ENCODE results near the gene PTPRM.

Gene PTPRM

DNA sequence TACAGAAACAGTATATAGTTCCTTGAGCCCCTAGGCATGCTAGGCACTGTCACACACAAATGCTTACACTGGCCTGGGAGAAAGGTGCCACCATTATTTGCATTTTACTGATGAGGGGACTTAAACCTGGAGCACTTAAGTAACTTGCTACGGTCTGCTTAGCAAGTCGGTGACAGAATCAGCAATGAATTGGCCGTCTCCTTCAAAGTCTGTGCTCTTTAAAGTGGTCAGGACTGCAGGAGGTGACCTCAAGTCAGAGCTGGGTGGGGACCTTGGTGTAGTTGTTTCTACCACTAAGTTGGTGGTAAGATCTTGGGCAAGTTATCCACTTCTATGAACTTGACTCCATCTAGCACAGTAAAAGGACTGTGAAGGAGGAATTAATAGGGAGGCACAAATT is 34.8 kb downstream of the PTPRM start:
- DNase-seq = no peak

- no peak for DNase-seq
Measured at GRCh38 chr18:7603259-7604000, 36.3 kb downstream of the PTPRM start.

GRCh38 chr18:7604361-7604760 is 37.2 kb downstream of the PTPRM start:
- no peak for DNase-seq

GRCh38 chr18:7605705-7606104 is 38.6 kb downstream of the PTPRM start:
- no peak for DNase-seq

DNA sequence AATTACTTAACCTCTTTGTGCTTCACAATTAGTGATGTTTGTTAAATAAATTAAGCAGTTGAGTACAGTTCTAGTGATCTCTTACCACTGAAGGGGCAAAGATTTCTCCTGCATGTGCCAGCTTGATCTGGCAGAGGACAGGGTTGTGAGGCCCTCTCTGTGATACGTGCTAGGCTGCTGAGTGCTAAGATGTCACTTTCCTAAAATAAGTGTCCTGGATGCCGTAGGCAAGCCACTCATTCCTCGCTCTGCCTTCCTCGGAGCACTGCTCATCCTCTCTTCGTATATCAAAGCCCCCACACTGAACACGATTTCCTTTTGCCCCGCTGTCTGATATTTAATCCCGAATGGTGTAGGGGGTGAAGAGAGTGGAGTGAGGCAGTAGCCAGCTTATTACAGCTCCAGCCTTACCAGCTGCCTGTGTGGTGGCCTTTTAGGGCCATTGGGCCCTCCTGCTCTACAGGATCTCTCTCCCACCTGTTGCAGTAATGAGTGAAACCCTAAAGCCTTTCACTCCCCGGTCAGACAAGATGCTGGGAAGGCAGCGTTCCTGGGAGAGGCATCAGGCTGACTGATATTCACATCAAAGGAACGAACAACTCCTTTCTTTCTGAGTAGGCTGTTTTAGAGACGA is 40.5 kb downstream of the PTPRM start:
- DNase-seq = no peak

DNA sequence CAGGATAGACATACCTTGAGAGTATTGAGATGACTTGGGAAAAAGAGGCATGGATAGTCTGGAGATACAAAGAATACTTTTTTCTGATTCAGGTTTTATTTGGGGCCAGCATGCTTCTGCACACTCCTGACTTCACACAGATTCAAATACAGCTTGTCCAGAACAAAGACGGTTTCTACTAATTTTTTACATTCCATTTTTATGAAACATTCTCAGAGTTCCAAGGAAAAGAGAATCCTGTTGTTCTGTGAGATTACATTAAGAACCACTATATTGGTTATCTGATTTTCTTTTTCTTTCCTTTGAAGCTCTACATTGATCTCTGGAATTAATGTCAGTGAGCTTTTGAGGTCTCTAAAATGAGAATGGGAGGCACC is 41.0 kb downstream of the PTPRM start:
- DNase-seq = no peak

GRCh38 chr18:7608781-7609201 is 41.7 kb downstream of the PTPRM start:
- DNase-seq = no peak

DNA sequence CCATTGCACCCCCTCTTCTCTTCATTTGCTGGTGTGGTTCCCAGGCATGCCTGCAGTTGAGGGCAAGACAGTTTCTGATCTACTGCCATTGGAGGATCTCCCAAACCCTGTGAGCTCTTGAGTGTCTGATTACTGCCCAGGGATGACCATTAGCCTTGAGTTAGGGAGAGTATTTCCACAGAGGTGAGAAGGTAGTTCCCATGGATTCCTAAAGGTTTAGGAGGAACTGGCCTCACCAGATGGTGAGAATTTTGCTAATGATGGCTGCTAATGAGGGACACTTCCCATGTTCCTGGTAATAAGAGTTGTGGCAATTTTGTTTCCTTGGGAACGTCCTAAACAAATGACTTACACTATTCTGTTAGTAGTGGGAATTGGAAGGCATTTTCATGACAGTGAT is 42.5 kb downstream of the PTPRM start:
- no peak for DNase-seq

DNA sequence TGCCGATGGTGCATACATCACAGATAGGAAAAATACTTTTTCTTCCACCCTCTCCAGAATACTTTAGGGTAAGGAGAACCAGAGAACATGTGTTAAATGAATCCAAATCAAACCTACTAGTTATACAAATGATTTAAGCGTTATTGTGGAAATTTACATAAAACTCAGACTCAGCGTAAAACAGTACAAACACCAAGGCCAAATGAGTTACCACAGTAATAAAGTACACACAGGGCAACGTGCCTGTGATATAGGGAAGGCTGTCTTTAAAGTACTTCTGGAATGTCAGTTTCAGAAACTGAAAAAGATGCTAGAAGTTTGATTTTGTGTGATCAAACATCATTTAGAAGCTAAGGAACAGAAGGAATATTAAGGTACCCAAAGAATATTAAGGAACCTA is 46.9 kb downstream of the PTPRM start:
- DNase-seq = no peak

DNA sequence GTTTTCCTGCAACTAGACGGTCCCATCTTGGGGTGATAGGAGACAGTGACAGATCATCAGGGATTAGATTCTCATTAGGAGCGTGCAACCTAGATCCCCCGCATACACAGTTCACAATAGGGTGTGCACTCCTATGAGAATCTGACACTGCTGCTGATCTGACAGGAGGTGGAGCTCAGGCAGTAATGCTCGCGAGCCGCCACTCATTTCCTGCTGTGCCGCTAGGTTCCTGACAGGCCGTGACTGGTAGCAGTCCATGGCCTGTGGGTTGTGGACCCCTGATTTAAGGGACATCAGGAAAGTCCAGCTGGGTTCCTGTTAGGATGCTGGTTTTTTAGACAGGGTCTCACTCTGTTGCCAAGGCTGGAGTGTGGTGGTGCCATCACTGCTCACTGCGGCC is 48.7 kb downstream of the PTPRM start:
- no peak for DNase-seq

DNA sequence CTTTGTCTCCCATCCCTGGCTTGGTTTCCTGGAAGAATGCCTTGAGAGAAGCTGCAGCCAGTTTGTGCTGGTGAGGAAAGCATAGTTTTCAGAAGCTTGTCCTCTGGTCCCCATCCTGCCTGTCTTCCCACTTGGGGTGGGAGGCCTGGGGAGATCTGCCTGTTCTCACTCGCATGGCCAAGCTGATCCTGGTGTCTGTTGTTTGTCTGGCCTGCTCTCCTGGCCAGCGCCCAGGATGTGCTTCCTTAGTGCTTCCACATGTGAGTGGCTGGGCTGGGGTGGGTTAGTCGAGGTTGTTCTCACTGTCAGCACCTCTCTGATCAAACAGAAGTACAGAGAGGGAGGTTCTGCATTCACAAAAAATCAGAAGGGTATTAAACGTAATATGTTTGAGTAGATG is 49.5 kb downstream of the PTPRM start:
- no peak for DNase-seq

DNA sequence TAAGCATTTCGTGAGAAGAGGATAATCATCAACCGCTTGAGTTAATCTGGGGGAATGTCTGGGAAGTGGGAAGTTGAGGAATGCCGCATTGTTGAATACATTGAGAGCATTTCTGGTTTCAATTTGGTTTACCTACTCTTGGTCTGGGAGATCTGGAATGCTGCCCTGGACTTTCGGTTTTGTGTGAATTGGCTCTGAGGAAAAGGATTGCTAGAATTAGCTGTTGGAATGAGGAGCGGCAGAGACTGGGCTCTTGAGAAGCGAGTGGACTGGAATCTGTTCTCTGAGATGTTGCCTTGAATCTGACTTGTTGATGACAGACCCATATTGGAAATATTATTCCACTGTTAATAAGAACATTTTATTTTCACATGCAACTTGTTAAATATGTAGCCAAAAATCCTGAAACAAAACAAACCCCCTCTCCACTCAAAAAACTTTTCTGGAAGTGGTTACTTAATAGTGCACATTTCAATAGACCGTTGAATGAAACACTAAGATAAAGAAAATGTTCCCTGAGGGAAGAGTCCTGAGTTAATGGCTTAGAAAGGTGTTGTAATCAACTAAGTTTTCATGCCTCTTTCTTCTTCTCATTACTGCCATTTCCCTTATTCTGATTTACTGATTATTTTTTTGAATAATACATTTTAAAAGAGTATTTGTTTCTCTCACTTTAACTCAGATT is 50.8 kb downstream of the PTPRM start:
- no peak for DNase-seq

DNA sequence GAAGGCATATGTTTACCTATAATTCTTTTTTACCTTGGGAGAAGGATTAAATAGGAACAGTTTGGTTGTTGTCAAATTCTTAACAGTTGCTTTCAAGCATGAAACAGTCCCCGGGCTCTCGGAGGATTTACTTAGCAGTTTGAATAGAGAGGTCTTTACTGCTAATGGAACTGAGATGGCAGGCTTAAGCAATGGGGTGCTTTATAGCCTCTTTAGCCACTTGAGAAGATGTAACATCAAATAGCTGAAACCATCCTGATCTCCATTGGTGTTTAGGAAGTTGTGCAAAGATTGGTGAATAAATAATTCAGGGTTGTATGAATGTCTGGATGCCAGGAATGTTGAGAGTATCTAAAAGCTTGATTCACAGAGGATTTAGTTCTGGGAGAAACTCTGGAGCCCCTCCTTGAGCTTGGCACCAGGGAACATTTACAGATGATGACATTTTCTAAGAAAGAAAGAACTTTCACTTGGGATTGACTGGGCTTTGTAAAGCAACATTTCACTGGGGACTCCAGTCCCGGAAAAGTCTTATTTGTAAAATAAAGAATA is 51.9 kb downstream of the PTPRM start:
- DNase-seq = no peak

DNA sequence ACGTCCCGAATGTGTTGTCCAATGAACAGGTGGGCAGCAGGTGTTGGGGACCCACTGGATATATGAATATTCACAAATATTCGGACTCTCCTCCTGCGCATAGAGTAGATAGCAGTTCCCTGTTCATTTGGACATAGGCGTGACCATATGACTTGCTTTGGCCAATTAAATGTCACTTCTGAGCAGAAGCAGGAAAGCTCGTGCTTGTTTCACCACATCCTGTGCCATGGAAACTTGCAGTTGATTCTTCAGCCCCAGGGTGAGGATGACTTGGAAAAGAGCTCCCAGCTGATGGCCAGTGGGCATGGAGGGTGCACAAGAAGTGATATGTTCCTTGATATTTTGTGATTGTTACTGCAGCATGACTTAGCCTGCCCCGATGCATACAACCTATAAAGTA is 52.6 kb downstream of the PTPRM start:
- no peak for DNase-seq

DNA sequence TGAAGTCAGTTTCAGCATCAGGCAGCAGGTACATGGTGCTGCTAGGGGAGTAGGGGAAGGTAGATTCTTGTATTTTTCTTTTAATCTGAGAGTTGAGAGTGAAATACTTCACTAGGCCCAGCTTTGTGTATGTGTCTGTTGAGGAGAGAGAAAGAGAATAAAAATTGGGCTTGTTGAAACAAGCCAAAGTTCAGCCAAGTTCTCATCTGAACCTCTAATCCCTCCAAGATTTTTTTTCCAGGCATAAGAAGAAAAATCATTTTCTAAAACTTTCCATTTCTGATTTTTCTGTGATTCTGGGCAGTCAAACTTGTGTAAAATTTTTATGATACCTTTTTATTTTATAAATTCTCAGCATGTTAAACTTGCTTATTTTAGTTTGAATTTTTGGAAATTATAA is 55.6 kb downstream of the PTPRM start:
- DNase-seq = no peak

DNA sequence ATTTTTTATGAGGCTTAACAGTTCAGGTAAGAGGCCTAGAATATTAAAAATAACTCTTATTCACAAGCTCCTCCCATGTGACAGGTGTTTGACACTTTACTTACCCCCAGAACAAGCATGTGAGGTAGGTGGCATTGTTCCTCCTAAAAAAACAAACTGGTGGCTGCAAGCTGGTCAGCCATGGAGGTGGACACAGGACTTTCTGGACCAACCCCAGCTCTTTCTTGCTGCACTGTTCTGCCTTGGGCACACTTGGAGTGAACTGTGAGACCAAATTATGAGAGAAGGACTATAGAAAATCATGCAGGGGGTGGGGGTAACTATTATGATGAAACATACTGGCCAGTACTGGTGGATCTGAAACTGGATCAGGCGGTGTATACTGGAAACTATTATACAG is 56.6 kb downstream of the PTPRM start:
- DNase-seq = no peak

DNA sequence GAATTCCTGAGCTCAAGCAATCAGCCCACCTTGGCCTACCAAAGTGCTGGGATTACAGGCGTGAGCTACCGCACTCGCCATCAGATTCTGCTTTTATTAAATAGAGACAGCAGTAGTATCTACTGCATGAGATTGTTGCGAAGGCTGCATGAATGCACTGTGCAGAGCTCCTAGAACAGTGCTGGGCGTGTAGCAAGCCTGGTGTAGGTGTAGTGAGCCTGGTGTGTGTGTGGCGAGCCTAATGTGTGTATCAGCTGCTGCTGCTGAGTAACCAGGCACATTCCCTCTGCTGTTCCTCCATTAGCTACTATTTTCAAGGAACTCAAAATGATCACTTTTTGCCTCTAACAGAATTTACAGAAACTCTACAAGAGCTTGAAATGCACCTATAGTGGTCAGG is 57.6 kb downstream of the PTPRM start:
- DNase-seq = no peak

DNA sequence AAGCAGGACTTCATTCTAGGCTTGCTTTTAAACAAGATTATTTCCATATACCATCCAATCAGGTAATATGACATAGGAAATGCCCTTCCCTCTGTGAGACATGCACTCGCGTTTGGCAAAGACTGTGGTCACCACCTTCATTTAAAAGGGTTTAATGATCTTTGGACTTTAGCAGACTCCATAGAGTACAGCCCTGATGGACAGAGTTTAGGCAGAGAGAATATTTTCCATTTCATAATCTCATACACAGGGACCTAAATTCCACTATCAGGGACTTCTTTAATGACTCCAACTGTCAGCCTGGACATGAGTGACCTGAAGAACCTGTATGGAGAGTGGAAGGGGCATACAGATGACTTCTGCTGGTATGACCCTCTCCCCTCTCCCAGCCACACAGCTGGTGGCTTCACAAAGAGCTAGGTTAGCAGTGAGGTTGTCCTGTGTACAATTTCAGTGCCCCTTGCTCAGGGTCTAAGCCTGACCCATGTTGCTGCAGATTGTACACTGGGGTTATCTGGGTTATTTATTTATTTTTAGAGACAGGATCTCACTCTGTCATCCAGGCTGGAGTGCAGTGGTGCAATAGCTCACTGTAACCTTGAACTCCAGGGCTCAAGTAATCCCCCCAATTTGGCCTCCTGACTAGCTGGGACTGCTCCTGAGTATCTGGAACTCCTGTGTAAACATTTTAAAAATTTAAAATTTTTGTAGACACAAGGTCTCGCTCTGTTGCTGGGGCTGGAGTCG is 59.2 kb downstream of the PTPRM start:
- no peak for DNase-seq

GRCh38 chr18:7626922-7627440 is 59.9 kb downstream of the PTPRM start:
- no peak for DNase-seq

DNA sequence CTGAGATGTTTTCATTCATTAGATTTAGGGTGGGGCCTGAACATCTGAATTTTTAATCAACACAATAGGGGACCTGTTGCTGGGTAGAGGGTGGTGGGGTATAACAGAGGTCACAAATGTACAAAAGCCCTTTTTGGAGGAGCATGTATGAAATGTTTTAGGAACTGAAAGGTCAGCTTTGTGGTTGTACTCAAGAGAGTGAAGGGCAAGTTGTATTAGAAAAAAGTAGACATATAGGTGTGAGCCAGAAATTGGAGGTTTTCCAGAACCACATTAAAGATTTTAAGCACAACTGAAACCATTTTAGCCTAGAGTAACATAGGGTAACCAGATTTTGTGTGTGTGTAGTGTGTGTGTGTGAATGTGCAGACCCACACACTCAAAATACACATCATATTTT is 62.3 kb downstream of the PTPRM start:
- DNase-seq = no peak

- no peak for DNase-seq
Measured at GRCh38 chr18:7630731-7631442, 63.8 kb downstream of the PTPRM start.

Measured in SIG-M5 (cell line).